ENCODE results near the gene HSPB8.

HSPB8 gene

DNA sequence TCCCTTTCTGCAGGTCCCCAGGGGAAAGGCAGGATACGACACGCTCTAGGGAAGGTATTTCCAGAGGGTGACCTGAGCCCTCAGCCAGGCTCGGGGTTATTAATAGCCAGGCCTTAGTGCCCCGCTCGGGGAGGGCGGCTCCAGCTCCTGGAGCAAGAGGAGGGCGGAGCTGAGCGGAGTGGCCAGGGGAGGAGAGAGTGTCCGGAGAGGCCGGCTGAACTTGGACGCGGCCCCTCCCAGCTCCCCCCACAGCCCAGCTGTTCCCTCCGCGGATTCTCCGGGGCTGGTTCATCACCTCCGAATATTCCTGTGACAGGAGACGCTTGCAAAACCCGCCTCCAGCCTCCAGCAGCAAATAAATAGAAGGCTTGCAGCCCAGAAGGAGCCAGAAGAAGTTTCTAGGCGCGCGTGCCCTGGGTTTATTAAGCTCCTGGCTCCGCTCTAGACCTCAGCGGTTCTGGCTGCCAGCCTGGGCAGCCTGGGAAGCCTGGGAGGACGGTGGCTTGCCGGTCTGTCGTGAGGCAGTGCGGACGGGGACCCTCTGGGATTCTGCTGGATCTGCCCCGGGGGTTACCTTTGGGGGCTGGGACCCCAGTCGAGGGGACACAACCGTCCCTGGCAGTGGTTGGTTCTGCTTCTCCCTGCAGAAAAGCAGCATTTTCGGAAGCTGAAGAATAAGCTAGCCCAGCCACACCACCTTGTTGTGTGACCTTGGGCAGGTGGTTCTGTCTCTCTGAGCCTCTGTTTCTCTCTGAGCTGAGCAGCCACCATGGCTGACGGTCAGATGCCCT lies at the start of gene HSPB8:
TSS of gene HSPB8 (plus strand) at position 388 of the 791 bp plus-strand sequence. CDS start at position 770, 382 bp downstream.
- peak; percentile 87 for DNase-seq

- DNase-seq, result no peak
Measured at GRCh38 chr12:119129827-119130434, 48.8 kb upstream of the HSPB8 start.

GRCh38 chr12:119130523-119130922 lies 48.2 kb upstream of the HSPB8 start:
- no peak for DNase-seq

GRCh38 chr12:119134284-119135072 lies 44.3 kb upstream of the HSPB8 start:
- DNase-seq, result no peak

GRCh38 chr12:119136811-119137410 lies 41.8 kb upstream of the HSPB8 start:
- DNase-seq, result no peak

GRCh38 chr12:119139448-119139847 lies 39.3 kb upstream of the HSPB8 start:
- DNase-seq, result no peak

GRCh38 chr12:119145367-119145766 lies 33.4 kb upstream of the HSPB8 start:
- no peak for DNase-seq

DNA sequence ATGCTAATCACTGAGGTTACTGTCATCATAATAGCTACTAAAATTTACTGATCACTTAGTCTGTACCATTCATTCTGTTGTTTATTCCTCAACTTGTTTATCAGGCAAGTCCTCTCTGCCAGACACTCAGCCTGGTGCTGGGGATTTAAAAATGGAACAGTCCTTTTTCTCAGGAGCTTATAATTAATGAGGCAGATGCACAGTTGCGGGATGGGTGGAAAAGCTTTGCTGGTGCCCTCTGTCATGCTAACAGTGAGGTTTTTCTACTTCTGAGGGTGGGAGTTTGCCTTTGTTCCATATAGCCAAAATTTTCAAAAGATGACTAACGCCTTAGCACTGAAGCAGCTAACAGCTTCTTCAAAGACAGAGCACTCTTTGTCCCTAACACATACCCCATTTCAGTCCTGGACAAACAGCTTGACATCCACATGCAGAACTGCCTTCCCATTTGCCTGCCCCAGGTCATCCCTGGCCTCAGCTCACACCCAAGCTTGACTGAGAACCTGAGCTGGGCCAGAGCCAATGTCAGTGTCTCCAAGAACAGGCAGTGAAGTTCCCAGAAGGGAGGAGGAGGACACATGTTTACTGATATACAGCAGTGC lies 30.8 kb upstream of the HSPB8 start:
- no peak for DNase-seq

- DNase-seq, result no peak
Measured at GRCh38 chr12:119149270-119149669, 29.5 kb upstream of the HSPB8 start.

- no peak for DNase-seq
Measured at GRCh38 chr12:119151445-119152026, 27.2 kb upstream of the HSPB8 start.

GRCh38 chr12:119153477-119154434 lies 25.0 kb upstream of the HSPB8 start:
- no peak for DNase-seq

DNA sequence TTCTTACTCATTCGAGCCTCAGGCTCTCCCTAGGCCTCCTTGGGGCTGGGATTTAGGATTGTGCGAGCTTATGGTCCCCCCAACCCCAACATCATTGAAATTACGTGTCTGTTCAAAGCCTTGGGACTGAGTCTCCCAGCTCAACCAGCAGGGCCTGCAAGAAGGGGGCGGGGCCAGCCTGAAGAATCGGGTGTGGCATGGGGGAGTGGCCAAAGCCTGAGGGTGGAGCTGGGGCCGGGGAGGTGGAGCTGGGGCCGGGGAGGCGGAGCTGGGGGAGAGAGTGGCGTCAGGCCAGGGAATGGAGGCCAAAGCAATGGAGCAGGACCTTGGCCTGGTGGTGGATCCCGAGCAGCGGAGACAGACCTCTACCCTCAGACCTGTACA lies 24.3 kb upstream of the HSPB8 start:
- no peak for DNase-seq

DNA sequence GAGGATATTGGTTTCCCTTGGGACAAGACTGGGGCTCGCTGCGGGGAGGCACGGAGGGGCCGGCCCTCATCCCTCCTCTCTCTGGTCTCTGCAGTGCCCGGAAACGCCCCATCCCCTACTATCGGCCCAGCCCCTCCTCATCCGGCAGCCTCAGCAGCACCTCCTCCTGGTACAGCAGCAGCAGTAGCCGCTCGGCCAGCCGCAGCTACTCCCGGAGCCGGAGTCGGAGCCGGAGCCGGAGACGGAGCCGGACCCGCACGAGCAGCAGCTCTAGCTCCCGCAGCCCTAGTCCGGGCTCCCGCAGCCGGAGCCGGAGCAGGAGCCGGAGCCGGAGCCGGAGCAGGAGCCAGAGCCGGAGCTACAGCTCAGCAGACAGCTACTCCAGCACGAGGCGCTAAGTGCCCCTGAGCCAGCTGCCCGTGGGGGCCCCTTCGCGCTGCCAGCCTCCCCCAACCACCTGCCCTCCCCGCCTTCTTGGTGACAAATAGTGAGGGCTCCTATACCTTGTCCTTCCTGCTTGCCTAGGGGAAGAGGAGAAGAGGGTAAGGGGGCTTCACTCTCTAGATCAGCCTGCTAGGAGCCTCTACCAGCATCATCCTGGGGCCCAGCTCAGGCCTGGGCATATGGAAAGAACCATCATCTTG lies 22.2 kb upstream of the HSPB8 start:
- DNase-seq, result no peak

- DNase-seq, result peak; percentile 47
Measured at GRCh38 chr12:119157528-119157927, 21.2 kb upstream of the HSPB8 start.

- peak; percentile 35 for DNase-seq
Measured at GRCh38 chr12:119157978-119158377, 20.8 kb upstream of the HSPB8 start.

GRCh38 chr12:119158402-119158801 lies 20.3 kb upstream of the HSPB8 start:
- DNase-seq, result peak; percentile 51

- DNase-seq, result no peak
Measured at GRCh38 chr12:119159844-119160243, 18.9 kb upstream of the HSPB8 start.

GRCh38 chr12:119167902-119168301 lies 10.8 kb upstream of the HSPB8 start:
- no peak for DNase-seq

DNA sequence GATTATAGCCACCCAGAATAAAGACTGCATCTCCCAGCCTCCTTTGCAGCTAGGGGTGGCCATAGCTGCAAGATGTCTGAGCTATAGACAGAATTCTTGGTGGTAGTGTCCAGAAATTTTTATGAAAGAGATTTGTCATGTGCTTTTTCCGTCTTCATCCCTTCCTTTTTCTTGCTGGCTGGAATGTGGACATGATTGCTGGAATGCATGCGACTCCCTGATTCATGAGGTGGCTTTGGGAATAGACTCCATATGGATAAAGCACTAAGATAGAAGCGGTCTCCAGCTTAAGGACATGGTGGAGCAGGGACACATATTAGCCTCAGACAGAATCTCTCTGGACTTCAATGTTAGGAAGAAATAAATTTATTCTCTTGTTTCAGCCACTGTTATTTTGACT lies 10.0 kb upstream of the HSPB8 start:
- no peak for DNase-seq

DNA sequence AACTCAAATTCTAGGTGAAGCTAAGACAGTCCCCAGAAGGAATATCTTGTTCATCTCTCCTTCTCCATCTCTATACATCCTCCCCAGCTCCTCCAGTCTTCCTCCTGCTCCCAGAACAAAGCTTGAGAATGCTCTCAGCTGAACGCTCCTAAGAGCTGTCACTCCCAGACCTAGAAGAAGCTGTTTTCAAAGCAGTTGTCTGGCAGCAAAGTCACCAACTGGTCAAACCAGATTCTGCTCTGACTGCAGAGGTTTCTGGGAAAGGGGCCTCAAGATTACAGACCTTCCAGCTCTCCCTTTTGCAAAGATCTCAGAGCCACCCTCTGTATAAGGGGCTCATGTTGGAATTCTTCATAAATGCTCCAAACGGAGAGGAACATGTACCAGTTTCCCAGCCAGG lies 9.6 kb upstream of the HSPB8 start:
- DNase-seq, result no peak

- no peak for DNase-seq
Measured at GRCh38 chr12:119171291-119171690, 7.4 kb upstream of the HSPB8 start.

All from right hindlimb (tissue), 1 donor.